Sigmoid colon (tissue), 3 donors: ENCODE data around the gene FOXP1.

Experiments
- CTCF ChIP-seq, 4 experiments: fragments of 450-650 bp in 3 of 4; fragments of 200-600 bp in 1 of 4; IDR thresholded peaks; one replicate each; pipeline ENCODE4 v1.5.1; 2016 to 2019; ENCODE audit warnings: antibody characterized with exemption in 4 of 4, mild to moderate bottlenecking in 3 of 4, moderate library complexity in 2 of 4
- POLR2A ChIP-seq, 2 donors: fragments of 450-650 bp; IDR thresholded peaks; one replicate each; pipeline ENCODE4 v1.6.1; 2016; ENCODE audit warnings: antibody characterized with exemption in 2 of 2, mild to moderate bottlenecking in 2 of 2, moderate library complexity in 2 of 2

DNA sequence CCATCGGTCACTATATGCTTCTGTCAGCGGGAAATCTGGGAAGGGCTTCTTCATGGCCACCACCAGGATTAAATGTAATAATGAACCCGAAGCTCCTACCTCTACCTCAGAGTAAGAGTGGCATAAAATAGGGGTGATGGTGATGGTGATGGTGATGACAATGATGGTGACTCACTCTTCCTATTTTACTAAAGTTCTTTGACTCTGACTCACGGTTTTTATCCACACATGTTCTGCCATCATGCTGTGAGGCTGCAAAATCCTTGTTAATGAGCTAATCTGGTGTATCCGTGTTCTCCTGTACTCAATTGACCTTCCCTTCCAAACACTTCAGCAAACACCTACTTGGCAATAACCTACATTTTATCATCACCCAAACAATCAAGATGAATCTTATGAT lies 18.3 kb upstream of the FOXP1 start:
- TF ChIP-seq CTCF (IDR thresholded peaks at IDR 0.05) (no peak), POLR2A (IDR thresholded peaks at IDR 0.05) (no peak)
